AML-193 (cell line): Measurements from ENCODE around the gene GTF2B.
A peak's percentile ranks its signal among the peaks of the same experiment; 100 is the strongest.
"Not testable (repeated sequence)": the region's sequence is repeated elsewhere in the genome, so short reads cannot be mapped to it uniquely, and the experiment has no call there.

Experiments used
- DNase-seq, 2 experiments: peaks; one replicate each; lab custom pipeline; 2025; lab: John Stamatoyannopoulos, UW

The GTF2B gene

GRCh38 chr1:88891318-88891950 lies at the start of gene GTF2B:
Gene GTF2B, minus strand, starts transcription at chr1:88891567. Its CDS starts 68 bp downstream, at chr1:88891499.
- peak; percentile 92 to 97 for DNase-seq

DNA sequence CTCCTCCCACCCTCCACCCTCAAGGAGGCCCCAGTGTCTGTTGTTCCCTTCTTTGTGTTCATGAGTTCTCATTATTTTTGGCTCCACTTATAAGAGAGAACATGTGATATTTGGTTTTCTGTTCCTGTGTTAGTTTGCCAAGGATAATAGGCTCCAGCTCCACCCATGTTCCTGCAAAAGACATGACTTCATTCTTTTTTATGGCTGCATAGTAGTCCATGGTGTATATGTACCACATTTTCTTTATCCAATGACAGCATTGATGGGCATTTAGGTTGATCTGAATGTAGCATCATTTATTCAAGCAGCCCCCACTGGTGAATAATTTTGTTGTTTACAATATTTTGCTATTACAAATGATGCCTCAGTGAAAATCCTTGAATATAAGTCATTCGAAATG lies 47.2 kb upstream of the GTF2B start:
- DNase-seq = not testable (repeated sequence)

DNA sequence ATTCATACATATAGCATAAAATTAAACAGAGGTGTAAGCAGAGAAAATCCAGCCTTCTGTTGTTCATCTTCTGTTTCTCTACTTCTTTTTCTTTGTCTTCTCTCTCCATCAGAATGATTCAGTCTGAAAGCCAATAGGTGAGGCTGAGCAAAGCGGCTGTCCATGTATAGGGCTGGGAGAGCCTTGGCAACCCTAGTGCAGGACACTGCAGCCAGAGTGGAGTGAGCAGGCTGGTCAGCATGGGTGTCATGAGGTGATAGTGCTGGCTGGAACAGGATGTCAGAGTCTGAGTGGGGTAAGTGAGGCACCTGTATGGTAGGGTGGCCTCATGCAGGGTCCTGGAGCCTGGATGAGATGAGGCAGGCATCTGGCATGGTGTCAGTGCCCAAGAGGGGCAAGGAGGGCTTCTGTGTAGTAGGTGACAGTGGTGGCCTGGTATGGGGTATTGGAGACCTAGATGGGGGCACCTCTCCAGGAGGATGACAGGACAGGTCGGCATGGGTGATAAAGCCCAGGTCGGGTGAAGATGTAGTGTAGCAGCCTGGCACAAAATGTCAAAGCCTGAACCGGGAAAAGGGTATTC lies 45.5 kb upstream of the GTF2B start:
- no peak for DNase-seq

DNA sequence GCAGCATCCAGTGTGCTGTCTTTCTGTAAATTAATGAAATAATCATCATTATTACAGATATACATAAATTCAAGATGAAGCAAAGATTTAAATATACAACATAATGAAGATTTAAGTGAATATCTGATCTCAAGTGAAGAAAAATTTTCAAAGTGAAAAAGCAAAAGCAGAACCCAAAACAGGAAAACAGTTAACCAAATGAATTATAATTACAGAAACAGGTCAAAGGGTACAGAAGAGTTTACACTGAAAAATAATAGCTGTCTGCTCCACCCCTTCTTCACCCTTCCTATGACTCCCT lies 44.8 kb upstream of the GTF2B start:
- no peak for DNase-seq

DNA sequence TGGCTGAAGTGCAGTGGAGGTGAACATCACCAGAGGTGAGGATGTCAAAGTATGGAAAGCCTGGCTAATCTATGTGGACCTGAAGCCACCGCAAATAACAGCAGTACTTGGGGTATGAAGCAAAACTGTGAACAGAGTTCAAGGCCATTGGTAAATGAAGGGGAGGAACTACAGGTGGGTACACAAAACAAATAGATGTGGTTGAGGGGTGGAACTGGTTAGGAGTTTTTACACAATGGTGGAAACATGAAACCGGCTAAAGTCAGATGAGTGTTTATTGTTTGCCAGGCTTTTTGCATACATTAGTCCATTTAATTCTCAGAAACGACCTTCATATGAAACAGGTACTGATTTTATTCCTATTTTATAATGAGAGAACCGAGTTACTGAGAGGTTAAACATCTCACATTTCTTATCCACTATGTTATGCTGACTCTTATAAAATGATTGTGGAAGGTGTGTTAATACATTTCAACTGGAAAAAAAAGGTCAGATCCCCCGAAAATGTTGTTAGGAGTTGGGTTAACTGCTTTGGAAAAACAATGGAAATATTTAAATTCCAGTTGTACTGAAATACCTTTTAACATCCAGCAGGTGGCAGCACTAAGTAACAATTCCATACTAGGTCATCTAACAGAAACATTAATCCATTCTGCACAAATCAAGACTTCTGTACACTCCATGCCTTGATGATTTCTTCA lies 44.3 kb upstream of the GTF2B start:
- DNase-seq = peak; percentile 48 to 66

DNA sequence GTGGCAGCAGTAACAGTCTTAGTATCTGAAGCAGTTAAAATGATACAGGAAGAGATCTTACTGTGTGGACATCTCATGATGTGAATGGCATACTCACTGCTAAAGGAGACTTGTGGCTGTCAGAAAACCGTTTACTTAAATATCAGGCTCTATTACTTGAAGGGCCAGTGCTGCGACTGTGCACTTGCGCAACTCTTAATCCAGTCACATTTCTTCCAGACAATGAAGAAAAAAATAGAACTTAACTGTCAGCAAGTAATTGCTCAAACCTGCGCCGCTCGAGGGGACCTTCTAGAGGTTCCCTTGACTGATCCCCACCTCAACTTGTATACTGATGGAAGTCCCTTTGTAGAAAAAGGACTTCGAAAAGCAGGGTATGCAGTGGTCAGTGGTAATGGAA lies 38.8 kb upstream of the GTF2B start:
- not testable (repeated sequence) for DNase-seq

DNA sequence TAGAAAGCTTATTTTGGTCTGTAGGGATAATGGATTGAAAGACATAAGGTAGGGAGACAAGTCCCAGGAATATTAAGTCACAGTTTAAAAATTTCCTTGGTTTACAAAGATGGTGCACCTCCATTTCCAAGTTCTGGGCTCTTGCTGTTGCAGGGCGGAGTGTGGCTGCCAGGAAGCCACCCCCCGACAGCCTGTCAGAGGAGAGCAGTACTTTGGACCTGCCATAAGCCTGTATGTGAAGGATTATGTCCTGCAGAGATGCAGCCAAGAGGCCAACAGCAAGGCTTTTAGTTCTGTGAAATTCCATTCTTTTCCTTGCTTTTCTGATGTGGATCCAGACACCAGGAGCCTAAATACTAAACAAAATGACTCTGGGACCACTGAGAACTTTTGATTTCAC lies 31.9 kb upstream of the GTF2B start:
- DNase-seq = no peak

- no peak for DNase-seq
These were observed 30.8 kb upstream of the GTF2B start for GRCh38 chr1:88922214-88922613.

GRCh38 chr1:88920845-88921244 lies 29.5 kb upstream of the GTF2B start:
- no peak for DNase-seq

- no peak for DNase-seq
These were observed 26.1 kb upstream of the GTF2B start for GRCh38 chr1:88917321-88918025.

GRCh38 chr1:88916883-88917282 lies 25.5 kb upstream of the GTF2B start:
- DNase-seq = no peak

- DNase-seq = not testable (repeated sequence)
These were observed 20.4 kb upstream of the GTF2B start for GRCh38 chr1:88911800-88912199.

- DNase-seq = no peak
These were observed 19.8 kb upstream of the GTF2B start for GRCh38 chr1:88911161-88911560.

DNA sequence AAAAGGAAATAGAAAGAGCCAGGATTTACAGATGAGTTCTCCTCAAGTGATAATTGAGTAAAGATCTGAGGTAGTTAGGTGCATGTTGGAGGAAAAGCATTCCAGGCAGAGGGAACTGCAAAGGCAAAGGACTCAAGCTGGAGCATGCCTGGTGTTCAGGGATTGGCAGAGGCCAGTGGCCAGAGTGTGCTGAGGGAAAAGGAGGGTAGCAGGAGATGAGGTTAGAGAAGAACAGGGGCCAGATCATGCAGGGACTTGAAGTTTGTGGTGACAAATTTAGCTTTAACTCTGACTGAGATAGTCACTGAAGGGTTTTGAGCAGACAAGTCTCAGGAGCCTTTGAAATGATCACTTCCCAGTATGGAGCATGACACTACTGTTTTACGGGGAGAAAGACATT lies 19.0 kb upstream of the GTF2B start:
- no peak for DNase-seq

- no peak for DNase-seq
These were observed 9.5 kb upstream of the GTF2B start for GRCh38 chr1:88900883-88901282.

DNA sequence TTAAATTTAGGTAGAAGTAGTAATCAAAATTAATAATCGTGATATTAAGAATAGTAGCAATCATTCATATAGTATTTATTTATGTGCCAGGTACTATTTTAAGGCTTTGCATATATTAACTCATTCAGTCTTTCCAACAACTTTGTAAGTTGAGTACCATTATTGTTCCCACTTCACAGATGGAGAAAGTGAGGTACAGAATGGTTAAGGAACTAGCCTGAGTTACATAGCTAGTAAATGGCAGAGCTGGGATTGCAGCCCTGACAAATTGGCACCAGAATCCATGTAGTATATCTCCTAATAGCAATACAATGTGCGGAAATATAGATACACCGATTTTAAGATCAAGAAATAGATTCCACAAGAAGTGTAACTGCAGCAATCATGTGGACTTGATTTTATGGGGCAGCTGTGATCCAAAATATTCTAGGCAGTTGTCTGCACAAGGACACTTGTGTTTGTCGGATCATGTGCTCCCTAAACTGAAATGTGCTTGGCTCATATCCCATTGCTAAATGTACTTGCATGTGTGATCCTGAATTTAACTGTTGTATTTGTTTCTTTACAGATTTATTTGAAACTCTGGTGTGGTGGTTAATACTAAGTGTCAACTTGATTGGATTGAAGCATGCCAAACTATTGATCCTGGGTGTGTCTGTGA lies 5.8 kb upstream of the GTF2B start:
- DNase-seq = no peak

DNA sequence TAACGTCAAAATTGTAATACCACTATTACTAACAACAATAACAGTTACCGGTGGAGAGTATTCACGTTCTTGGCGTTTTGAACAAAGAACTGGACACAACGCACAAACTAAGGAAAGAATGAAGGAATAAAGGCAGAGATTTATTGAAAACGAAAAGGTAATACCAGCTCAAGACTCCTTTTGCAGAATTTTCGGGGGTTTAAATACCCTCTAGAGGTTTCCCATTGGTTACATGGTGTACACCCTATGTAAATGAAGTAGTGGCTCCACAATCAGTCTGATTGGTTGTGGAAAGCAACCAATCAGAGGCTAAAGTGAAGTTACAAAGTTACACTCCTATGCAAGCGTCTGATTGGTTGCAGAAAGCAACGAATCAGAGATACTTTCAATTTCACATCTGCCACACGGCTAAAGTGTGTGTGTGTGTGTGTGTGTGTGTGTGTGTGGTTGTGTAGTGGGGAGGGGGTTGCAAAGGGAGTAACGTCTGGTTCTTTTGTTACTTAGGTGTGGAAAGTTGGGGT lies 1.1 kb upstream of the GTF2B start:
- no peak for DNase-seq

GRCh38 chr1:88891951-88892340 lies 579 bp upstream of the GTF2B start:
- no peak for DNase-seq

GRCh38 chr1:88890791-88891317 lies 513 bp downstream of the GTF2B start:
- peak; percentile 7 to 20 for DNase-seq

GRCh38 chr1:88890131-88890530 lies 1.2 kb downstream of the GTF2B start:
- no peak for DNase-seq

- no peak for DNase-seq
These were observed 2.6 kb downstream of the GTF2B start for GRCh38 chr1:88888750-88889149.

DNA sequence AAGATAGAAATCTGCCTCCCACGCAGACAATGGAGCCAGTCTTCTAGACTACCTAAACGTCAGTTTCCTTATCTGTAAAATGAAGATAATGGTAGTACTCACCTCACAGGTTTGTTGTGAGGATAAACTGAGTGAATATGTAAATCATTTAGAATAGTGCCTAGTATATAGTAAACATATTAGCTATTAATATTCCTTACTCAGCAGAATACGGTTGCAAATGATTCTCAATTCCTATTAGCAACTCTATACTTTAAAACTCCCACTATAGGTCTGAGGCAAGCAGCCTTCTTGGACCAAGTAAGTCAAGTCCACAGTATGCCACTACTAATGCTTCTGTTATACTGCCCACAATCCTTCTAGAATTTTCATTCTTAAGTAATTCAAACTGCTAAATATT lies 5.4 kb downstream of the GTF2B start:
- DNase-seq = no peak
